Mesenchymal stem cell (in vitro differentiated cells and primary cell): Measurements from ENCODE around the gene SPPL2B.

ENCODE experiments used
- DNase-seq: peaks from one replicate; pipeline ENCODE4 v3.0.0-alpha.2; 2013
- H2AFZ ChIP-seq: one replicate; pipeline ENCODE4 v1.6.1; 2013; ENCODE audit warnings: low read depth, mild to moderate bottlenecking, control low read depth, inconsistent platforms, low read length, moderate library complexity
- H2AK5ac ChIP-seq: 2 replicates; pipeline ENCODE4 v1.6.1; 2013; ENCODE audit warnings: low read length, moderate library complexity, mild to moderate bottlenecking, inconsistent platforms; ENCODE audit not compliant: severe bottlenecking
- H2BK120ac ChIP-seq: one replicate; pipeline ENCODE4 v1.6.1; 2013; ENCODE audit warnings: low read depth, mild to moderate bottlenecking, inconsistent platforms, low read length, moderate library complexity
- H2BK12ac ChIP-seq, 2 experiments: one replicate each; pipeline ENCODE4 v1.6.1; 2013; ENCODE audit warnings: inconsistent platforms in 2 of 2, low read length in 2 of 2, mild to moderate bottlenecking in 2 of 2, moderate library complexity in 2 of 2, control low read depth in 1 of 2
- H2BK15ac ChIP-seq: one replicate; pipeline ENCODE4 v1.6.1; 2013; ENCODE audit warnings: mild to moderate bottlenecking, low read depth, inconsistent platforms; ENCODE audit not compliant: poor library complexity, severe bottlenecking
- H2BK5ac ChIP-seq: 2 replicates; pipeline ENCODE4 v1.6.1; 2013; ENCODE audit warnings: low read depth, mild to moderate bottlenecking, low read length, control low read depth, inconsistent platforms; ENCODE audit not compliant: poor library complexity, severe bottlenecking
- H3K14ac ChIP-seq, 2 experiments: one replicate each; pipeline ENCODE4 v1.6.1; 2013; ENCODE audit warnings: inconsistent platforms in 2 of 2, low read length in 2 of 2, control low read depth in 1 of 2, mild to moderate bottlenecking in 1 of 2, moderate library complexity in 1 of 2
- H3K18ac ChIP-seq, 2 experiments: one replicate each; pipeline ENCODE4 v1.6.1; 2013; ENCODE audit warnings: inconsistent platforms in 2 of 2, low read length in 2 of 2, control low read depth in 1 of 2, low read depth in 1 of 2, mild to moderate bottlenecking in 1 of 2
- H3K23ac ChIP-seq, 2 experiments: one replicate each; pipeline ENCODE4 v1.6.1; 2013; ENCODE audit warnings: inconsistent platforms in 2 of 2, low read length in 2 of 2, mild to moderate bottlenecking in 2 of 2, moderate library complexity in 2 of 2, control low read depth in 1 of 2
- H3K27ac ChIP-seq: 2 replicates; pipeline ENCODE4 v1.5.1; 2013; ENCODE audit warnings: mild to moderate bottlenecking, moderate library complexity, low read length, control low read depth, inconsistent platforms; ENCODE audit not compliant: poor library complexity, severe bottlenecking
- H3K27me3 ChIP-seq, 2 experiments: 2 replicates each; pipeline versions ENCODE4 v1.6.1 to v1.7.0; 2013; ENCODE audit warnings: low read length in 2 of 2, mild to moderate bottlenecking in 2 of 2, moderate library complexity in 2 of 2, control low read depth in 1 of 2, inconsistent platforms in 1 of 2; ENCODE audit not compliant: control insufficient read depth in 1 of 2, insufficient read depth in 1 of 2
- H3K36me3 ChIP-seq, 2 experiments: 2 replicates each; pipeline versions ENCODE4 v1.6.1 to v1.7.0; 2013; ENCODE audit warnings: low read length in 2 of 2, control low read depth in 1 of 2, inconsistent platforms in 1 of 2, low read depth in 1 of 2, mild to moderate bottlenecking in 1 of 2; ENCODE audit not compliant: insufficient read depth in 2 of 2, control insufficient read depth in 1 of 2
- H3K4ac ChIP-seq, 2 experiments: one replicate each; pipeline ENCODE4 v1.6.1; 2013; ENCODE audit warnings: inconsistent platforms in 2 of 2, low read length in 2 of 2, mild to moderate bottlenecking in 2 of 2, moderate library complexity in 2 of 2, control low read depth in 1 of 2, low read depth in 1 of 2
- H3K4me1 ChIP-seq: 2 replicates; pipeline ENCODE4 v1.6.1; 2013; ENCODE audit warnings: low read depth, low read length, control low read depth; ENCODE audit not compliant: control insufficient read depth, insufficient read depth
- H3K4me2 ChIP-seq: 2 replicates; pipeline ENCODE4 v1.6.1; 2013; ENCODE audit warnings: low read length, mild to moderate bottlenecking, inconsistent platforms; ENCODE audit not compliant: poor library complexity, severe bottlenecking
- H3K4me3 ChIP-seq, 2 experiments: 2 replicates each; pipeline versions ENCODE4 v1.5.1 to v1.7.0; 2013; ENCODE audit warnings: low read length in 2 of 2, mild to moderate bottlenecking in 2 of 2, control low read depth in 1 of 2, low read depth in 1 of 2; ENCODE audit not compliant: insufficient read depth in 1 of 2
- H3K79me1 ChIP-seq: replicated peaks from 2 replicates; pipeline ENCODE4 v1.6.1; 2013; ENCODE audit warnings: mild to moderate bottlenecking, control low read depth, low read length, inconsistent platforms; ENCODE audit not compliant: poor library complexity, severe bottlenecking
- H3K9ac ChIP-seq: 2 replicates; pipeline ENCODE4 v1.7.0; 2013; ENCODE audit warnings: mild to moderate bottlenecking, low read length, moderate library complexity
- H3K9me3 ChIP-seq: 2 replicates; pipeline ENCODE4 v1.7.0; 2013; ENCODE audit warnings: mild to moderate bottlenecking, low read length; ENCODE audit not compliant: control insufficient read depth
- H4K8ac ChIP-seq: one replicate; pipeline ENCODE4 v1.6.1; 2013; ENCODE audit warnings: inconsistent platforms, mild to moderate bottlenecking, low read length, moderate library complexity
- H4K91ac ChIP-seq: one replicate; pipeline ENCODE4 v1.6.1; 2013; ENCODE audit warnings: mild to moderate bottlenecking, low read length, inconsistent platforms
- WGBS: methylation state at CpG from one replicate; pipeline ENCODE4 v1.1.7; 2013; ENCODE audit warnings: mixed read lengths; 5-methylcytosine and 5-hydroxymethylcytosine counted together

The SPPL2B gene

GRCh38 chr19:2319551-2319950, 8.9 kb upstream of the SPPL2B start:
- Histone ChIP-seq H2BK15ac (no peak overlapping the region), H2AFZ (no peak overlapping the region), H3K14ac (no peak overlapping the region), H2AK5ac (no peak overlapping the region), H2BK12ac (no peak overlapping the region), H3K18ac (no peak overlapping the region), H3K4me3 (no peak overlapping the region), H3K9me3 (peaks cover 8% of the 10 kb centered on the region), H3K4ac (no peak overlapping the region), H3K23ac (no peak overlapping the region), H3K4me1 (peaks cover 9% of the 10 kb centered on the region), H4K8ac (no peak overlapping the region), H3K79me1 (peaks cover 6% of the 10 kb centered on the region), H4K91ac (no peak overlapping the region), H3K36me3 (peaks cover 19 to 36% of the 10 kb centered on the region in 2 experiments), H3K9ac (no peak overlapping the region), H2BK5ac (no peak overlapping the region), H2BK120ac (no peak overlapping the region), H3K27me3 (no peaks in the 10 kb centered on the region), H3K4me2 (no peak overlapping the region), H3K27ac (no peak overlapping the region)
- 93% methylated on average over 20 of the region's 20 CpGs for WGBS
- DNase-seq: no peak

DNA sequence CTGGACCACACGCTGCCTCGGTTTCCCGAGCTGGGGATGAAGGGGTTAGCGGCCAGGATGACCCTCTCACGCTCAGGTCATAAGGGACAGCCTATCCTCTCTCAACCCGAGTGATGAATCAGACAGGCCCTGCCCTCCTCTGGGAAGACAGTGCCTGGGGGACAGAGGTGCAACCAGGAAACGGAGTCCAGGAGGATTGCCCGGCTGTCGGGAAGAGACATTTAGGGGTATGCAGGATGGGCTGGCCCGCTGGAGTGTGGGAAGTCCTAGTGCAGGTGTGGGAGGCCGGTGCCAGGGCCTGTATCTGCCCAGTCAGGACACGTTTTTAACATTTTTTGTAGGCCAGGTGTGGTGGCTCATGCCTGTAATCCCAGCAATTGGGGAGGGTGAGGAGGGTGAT, 8.4 kb upstream of the SPPL2B start:
- no peak overlapping the region for H3K18ac ChIP-seq
- no peaks in the 10 kb centered on the region for H3K27me3 ChIP-seq
- H3K79me1 ChIP-seq: peaks cover 10% of the 10 kb centered on the region
- peaks cover 3% of the 10 kb centered on the region for H3K9me3 ChIP-seq
- H2BK5ac ChIP-seq: no peak overlapping the region
- H2AK5ac ChIP-seq: no peak overlapping the region
- H3K36me3 ChIP-seq: peaks cover 24 to 41% of the 10 kb centered on the region in 2 experiments
- no peak overlapping the region for H3K27ac ChIP-seq
- no peak overlapping the region for H3K4me3 ChIP-seq
- H2AFZ ChIP-seq: no peak overlapping the region
- H3K14ac ChIP-seq: no peak overlapping the region
- H3K4me1 ChIP-seq: peaks cover 14% of the 10 kb centered on the region
- no peak overlapping the region for H2BK120ac ChIP-seq
- no peak overlapping the region for H3K4ac ChIP-seq
- no peak overlapping the region for H2BK15ac ChIP-seq
- no peak overlapping the region for H3K23ac ChIP-seq
- H3K4me2 ChIP-seq: no peak overlapping the region
- no peak overlapping the region for H4K8ac ChIP-seq
- no peak overlapping the region for H3K9ac ChIP-seq
- 82% methylated on average over 11 of the region's 12 CpGs for WGBS
- H2BK12ac ChIP-seq: no peak overlapping the region
- DNase-seq: no peak
- no peak overlapping the region for H4K91ac ChIP-seq

GRCh38 chr19:2320939-2321338, 7.5 kb upstream of the SPPL2B start:
- H3K4me3 ChIP-seq: no peak overlapping the region
- no peak for DNase-seq
- no peak overlapping the region for H2AK5ac ChIP-seq
- no peak overlapping the region for H3K4me2 ChIP-seq
- 89% methylated on average over 12 of the region's 12 CpGs for WGBS
- no peak overlapping the region for H2BK12ac ChIP-seq
- H3K27me3 ChIP-seq: no peaks in the 10 kb centered on the region
- H3K18ac ChIP-seq: no peak overlapping the region
- H3K23ac ChIP-seq: no peak overlapping the region
- no peaks in the 10 kb centered on the region for H3K9me3 ChIP-seq
- no peak overlapping the region for H2BK5ac ChIP-seq
- no peak overlapping the region for H4K8ac ChIP-seq
- no peak overlapping the region for H3K9ac ChIP-seq
- no peak overlapping the region for H4K91ac ChIP-seq
- H2AFZ ChIP-seq: no peak overlapping the region
- no peak overlapping the region for H3K14ac ChIP-seq
- H2BK120ac ChIP-seq: no peak overlapping the region
- peaks cover 20% of the 10 kb centered on the region for H3K4me1 ChIP-seq
- no peak overlapping the region for H3K4ac ChIP-seq
- H3K79me1 ChIP-seq: peaks cover 18% of the 10 kb centered on the region
- no peak overlapping the region for H3K27ac ChIP-seq
- no peak overlapping the region for H2BK15ac ChIP-seq
- peaks cover 28 to 50% of the 10 kb centered on the region in 2 experiments for H3K36me3 ChIP-seq

GRCh38 chr19:2321565-2322283, 6.8 kb upstream of the SPPL2B start:
- Histone ChIP-seq H3K9ac (no peak overlapping the region), H2AK5ac (no peak overlapping the region), H2BK12ac (no peak overlapping the region), H3K14ac (no peak overlapping the region), H2BK15ac (no peak overlapping the region), H2BK5ac (no peak overlapping the region), H3K27ac (no peak overlapping the region), H4K8ac (no peak overlapping the region), H3K18ac (no peak overlapping the region), H3K79me1 (peaks cover 20% of the 10 kb centered on the region), H3K4me3 (no peak overlapping the region), H3K4me2 (no peak overlapping the region), H3K27me3 (no peaks in the 10 kb centered on the region), H3K4me1 (peaks cover 20% of the 10 kb centered on the region), H2BK120ac (no peak overlapping the region), H2AFZ (no peak overlapping the region), H3K36me3 (peaks cover 30 to 56% of the 10 kb centered on the region in 2 experiments), H3K23ac (no peak overlapping the region), H3K9me3 (no peaks in the 10 kb centered on the region), H4K91ac (no peak overlapping the region), H3K4ac (no peak overlapping the region)
- DNase-seq: no peak
- WGBS: 91% methylated on average over 30 of the region's 39 CpGs
